ENCODE measurements around the gene RASL12. TPM values are rescaled to one million over a fixed set of nuclear protein-coding genes. Genes with fewer than 3 reads are reported as not detected.

RASL12 gene
- polyA plus RNA-seq, 2 of the 4 experiments (the other 2 are of a cell fraction) = 0.08 to 0.34 TPM

GRCh38 chr15:65040461-65040860 is 27.3 kb downstream of the RASL12 start:
- POLR2A ChIA-PET = no interaction called here
- Histone ChIP-seq H3K4me1 (peaks cover 31% of the 10 kb centered on the region), H3K27ac (no peak overlapping the region), H3K9me3 (no peaks in the 10 kb centered on the region), H3K4me3 (no peak overlapping the region), H3K4me2 (no peak overlapping the region)
- peak; percentile 36 for FAIRE-seq
- no peak for TF ChIP-seq NFE2L2 (conservative IDR thresholded peaks at IDR 0.05; ENCODE audit: low read length)
- no peak for TF ChIP-seq FOXS1 (CRISPR knock-in tag; IDR thresholded peaks at IDR 0.05)
- TF ChIP-seq KDM5A (IDR thresholded peaks at IDR 0.05) = no peak
- no peak for TF ChIP-seq CBX8 (IDR thresholded peaks at IDR 0.05)
- TF ChIP-seq NPAS2 (CRISPR knock-in tag; IDR thresholded peaks at IDR 0.05; ENCODE audit: borderline replicate concordance) = no peak
- TF ChIP-seq NR3C1 (IDR thresholded peaks at IDR 0.05) = no peak
- no peak for TF ChIP-seq HMGXB4 (CRISPR knock-in tag; IDR thresholded peaks at IDR 0.05; ENCODE audit: borderline replicate concordance)
- WGBS (ENCODE audit: missing lambda C conversion rate) = 85% methylated on average over 6 of the region's 6 CpGs
- CTCF ChIA-PET = interaction anchor here (8.2 to 33.7 kb wide), 3 partner anchors 8 to 33 kb away, joined by 76 to 1280 read pairs (median 82); partner anchors contain the start of genes KBTBD13 and RASL12
- no peak for ATAC-seq
- DNase-seq (ENCODE audit: low read depth in 1 of 2, low spot score in 1 of 2) = no peak

DNA sequence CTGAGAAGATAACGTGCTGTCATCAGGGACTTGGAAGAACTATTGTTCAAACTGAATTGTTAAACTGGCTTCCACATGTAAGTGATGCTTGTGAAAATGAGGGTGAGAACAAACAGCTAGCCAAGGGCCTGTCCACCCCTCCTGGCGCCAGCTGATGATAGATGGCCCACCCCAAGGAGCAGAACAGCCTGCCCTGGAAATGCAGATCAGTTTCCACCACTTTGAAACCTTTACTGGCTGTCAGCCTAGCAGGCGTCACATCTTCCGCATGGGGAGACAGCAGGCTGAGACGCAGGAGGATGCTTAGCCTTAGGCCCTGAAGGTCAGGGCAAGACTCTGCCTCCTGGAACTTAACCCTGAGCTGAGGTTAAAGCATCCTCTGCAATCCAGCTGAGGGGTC is 29.0 kb downstream of the RASL12 start:
- FAIRE-seq = no peak
- no peak for ATAC-seq

GRCh38 chr15:65038428-65038827 is 29.4 kb downstream of the RASL12 start:
- FAIRE-seq = no peak
- peaks cover 19% of the 10 kb centered on the region for H3K4me1 ChIP-seq
- CTCF ChIA-PET = interaction anchor here (0.6 to 33.7 kb wide), 4 partner anchors 6 to 232 kb away, joined by 3 to 1280 read pairs (median 79); partner anchors contain the start of genes KBTBD13 and RASL12
- no peak for ATAC-seq
- 93% methylated on average over 3 of the region's 3 CpGs for WGBS (ENCODE audit: missing lambda C conversion rate)
- TF ChIP-seq ZSCAN20 (CRISPR knock-in tag; IDR thresholded peaks at IDR 0.05) (no peak), KDM5A (IDR thresholded peaks at IDR 0.05) (no peak), FOSB (CRISPR knock-in tag; IDR thresholded peaks at IDR 0.05) (no peak), NR3C1 (IDR thresholded peaks at IDR 0.05) (no peak), RAD21 (conservative IDR thresholded peaks at IDR 0.05 in 1 of 2, IDR thresholded peaks at IDR 0.05 in 1 of 2) (no peak), RARB (CRISPR knock-in tag; IDR thresholded peaks at IDR 0.05) (no peak), NFE2L2 (conservative IDR thresholded peaks at IDR 0.05; ENCODE audit: low read length) (no peak), CBX2 (IDR thresholded peaks at IDR 0.05; ENCODE audit: borderline replicate concordance, low read depth) (no peak), HOXA7 (CRISPR knock-in tag; IDR thresholded peaks at IDR 0.05) (no peak), HOXB13 (CRISPR knock-in tag; IDR thresholded peaks at IDR 0.05; ENCODE audit: low read depth) (no peak), E2F6 (IDR thresholded peaks at IDR 0.05; ENCODE audit: borderline replicate concordance, low read depth) (no peak)
- TF ChIP-seq, protein P1, sequence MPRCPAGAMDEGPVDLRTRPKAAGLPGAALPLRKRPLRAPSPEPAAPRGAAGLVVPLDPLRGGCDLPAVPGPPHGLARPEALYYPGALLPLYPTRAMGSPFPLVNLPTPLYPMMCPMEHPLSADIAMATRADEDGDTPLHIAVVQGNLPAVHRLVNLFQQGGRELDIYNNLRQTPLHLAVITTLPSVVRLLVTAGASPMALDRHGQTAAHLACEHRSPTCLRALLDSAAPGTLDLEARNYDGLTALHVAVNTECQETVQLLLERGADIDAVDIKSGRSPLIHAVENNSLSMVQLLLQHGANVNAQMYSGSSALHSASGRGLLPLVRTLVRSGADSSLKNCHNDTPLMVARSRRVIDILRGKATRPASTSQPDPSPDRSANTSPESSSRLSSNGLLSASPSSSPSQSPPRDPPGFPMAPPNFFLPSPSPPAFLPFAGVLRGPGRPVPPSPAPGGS (IDR thresholded peaks at IDR 0.05) = no peak
- H3K27ac ChIP-seq = no peak overlapping the region; a peak in 1 of 6 replicates
- no peak for DNase-seq (ENCODE audit: low read depth in 1 of 2, low spot score in 1 of 2)
- no peaks in the 10 kb centered on the region for H3K9me3 ChIP-seq
- H3K4me2 ChIP-seq = no peak overlapping the region
- no peak overlapping the region for H3K4me3 ChIP-seq
- POLR2A ChIA-PET = interaction anchor here (0.6 kb wide), 1 partner anchor 14 kb away, joined by 3 read pairs; no protein-coding TSS in a partner anchor

More for the DNA sequence above, 29.0 kb downstream of the RASL12 start:
- ChIA-PET POLR2A (interaction anchor here (0.6 kb wide), 1 partner anchor 15 kb away, joined by 3 read pairs; no protein-coding TSS in a partner anchor), CTCF (interaction anchor here (0.6 to 33.7 kb wide), 7 partner anchors 6 to 450 kb away, joined by 3 to 1280 read pairs (median 5); partner anchors contain the start of genes KBTBD13 and RASL12)
- Histone ChIP-seq H3K4me2 (no peak overlapping the region), H3K9me3 (no peaks in the 10 kb centered on the region), H3K27ac (peak overlapping the region in 1 of 2 experiments; percentile 6; a peak in 1 of 6 replicates), H3K4me3 (no peak overlapping the region), H3K4me1 (peaks cover 19% of the 10 kb centered on the region)
- TF ChIP-seq CBX8 (IDR thresholded peaks at IDR 0.05) (no peak), ZC3H11A (IDR thresholded peaks at IDR 0.05) (no peak), NFE2L2 (conservative IDR thresholded peaks at IDR 0.05; ENCODE audit: low read length) (no peak), HDAC2 (IDR thresholded peaks at IDR 0.05) (no peak), JUN (IDR thresholded peaks at IDR 0.05) (no peak), RARB (CRISPR knock-in tag; IDR thresholded peaks at IDR 0.05) (no peak), RAD21 (conservative IDR thresholded peaks at IDR 0.05 in 1 of 2, IDR thresholded peaks at IDR 0.05 in 1 of 2) (no peak), NPAS2 (CRISPR knock-in tag; IDR thresholded peaks at IDR 0.05; ENCODE audit: borderline replicate concordance) (no peak), SREBF2 (IDR thresholded peaks at IDR 0.05) (no peak), ZNF302 (CRISPR knock-in tag; IDR thresholded peaks at IDR 0.05) (no peak), EP300 (IDR thresholded peaks at IDR 0.05) (no peak), GATA3 (IDR thresholded peaks at IDR 0.05; ENCODE audit: borderline replicate concordance) (no peak), NR3C1 (IDR thresholded peaks at IDR 0.05) (no peak), FOXS1 (CRISPR knock-in tag; IDR thresholded peaks at IDR 0.05) (no peak), RCOR1 (IDR thresholded peaks at IDR 0.05; ENCODE audit: low read depth, low read length) (no peak), KDM1A (IDR thresholded peaks at IDR 0.05; ENCODE audit: low read depth) (no peak), RFX5 (IDR thresholded peaks at IDR 0.05) (no peak), CHD4 (IDR thresholded peaks at IDR 0.05; ENCODE audit: borderline replicate concordance) (no peak), RNF2 (IDR thresholded peaks at IDR 0.05; ENCODE audit: borderline replicate concordance, low read depth) (no peak)
- TF ChIP-seq, protein P1 (IDR thresholded peaks at IDR 0.05) = no peak
- WGBS (ENCODE audit: missing lambda C conversion rate) = 79% methylated on average over 5 of the region's 5 CpGs
- DNase-seq (ENCODE audit: low read depth in 1 of 2, low spot score in 1 of 2) = no peak
